ENCODE results near the gene MYH16. TPM values are rescaled to one million over a fixed set of nuclear protein-coding genes. Genes with fewer than 3 reads are reported as not detected.
"Not testable (repeated sequence)": the region's sequence is repeated elsewhere in the genome, so short reads cannot be mapped to it uniquely, and the experiment has no call there.

The MYH16 gene
- total RNA-seq, 1 donor from 2014 or later, result not detected

DNA sequence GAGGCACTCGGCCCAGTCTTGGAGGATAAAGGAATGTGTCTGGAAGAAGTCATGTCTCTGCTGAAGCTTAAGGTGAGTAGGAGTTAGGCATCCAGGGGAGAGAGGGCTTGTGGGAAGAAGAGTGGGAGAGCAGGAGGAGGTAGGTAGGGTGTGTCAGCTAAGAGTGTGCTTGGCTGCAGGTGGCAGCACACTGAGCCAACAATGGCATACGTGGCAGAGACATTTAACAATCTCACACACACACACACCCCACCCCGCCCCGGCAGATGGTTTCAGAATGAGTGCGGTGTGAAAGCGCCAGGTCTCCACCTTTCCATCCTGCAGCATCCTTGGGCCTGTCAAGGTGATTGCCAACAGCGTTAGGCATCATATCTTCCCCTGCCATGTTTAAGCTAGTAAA lies 41.9 kb downstream of the MYH16 start:
- no peak for DNase-seq
- intact Hi-C loops (cut with micrococcal nuclease), result loop anchor here (5.0 kb wide), 1 partner anchor 272 kb away; no protein-coding TSS in a partner anchor
- Histone ChIP-seq H3K4me3 (no peak overlapping the region), H3K27me3 (ENCODE audit: low read depth) (no peaks in the 10 kb centered on the region), H3K9me3 (replicated peaks) (peaks cover 11% of the 10 kb centered on the region), H3K27ac (replicated peaks) (no peak overlapping the region), H3K36me3 (no peaks in the 10 kb centered on the region), H3K4me1 (peaks cover 7% of the 10 kb centered on the region)
- TF ChIP-seq, protein P1, sequence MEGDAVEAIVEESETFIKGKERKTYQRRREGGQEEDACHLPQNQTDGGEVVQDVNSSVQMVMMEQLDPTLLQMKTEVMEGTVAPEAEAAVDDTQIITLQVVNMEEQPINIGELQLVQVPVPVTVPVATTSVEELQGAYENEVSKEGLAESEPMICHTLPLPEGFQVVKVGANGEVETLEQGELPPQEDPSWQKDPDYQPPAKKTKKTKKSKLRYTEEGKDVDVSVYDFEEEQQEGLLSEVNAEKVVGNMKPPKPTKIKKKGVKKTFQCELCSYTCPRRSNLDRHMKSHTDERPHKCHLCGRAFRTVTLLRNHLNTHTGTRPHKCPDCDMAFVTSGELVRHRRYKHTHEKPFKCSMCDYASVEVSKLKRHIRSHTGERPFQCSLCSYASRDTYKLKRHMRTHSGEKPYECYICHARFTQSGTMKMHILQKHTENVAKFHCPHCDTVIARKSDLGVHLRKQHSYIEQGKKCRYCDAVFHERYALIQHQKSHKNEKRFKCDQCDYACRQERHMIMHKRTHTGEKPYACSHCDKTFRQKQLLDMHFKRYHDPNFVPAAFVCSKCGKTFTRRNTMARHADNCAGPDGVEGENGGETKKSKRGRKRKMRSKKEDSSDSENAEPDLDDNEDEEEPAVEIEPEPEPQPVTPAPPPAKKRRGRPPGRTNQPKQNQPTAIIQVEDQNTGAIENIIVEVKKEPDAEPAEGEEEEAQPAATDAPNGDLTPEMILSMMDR (IDR thresholded peaks at IDR 0.05; ENCODE audit: borderline replicate concordance), result no peak

DNA sequence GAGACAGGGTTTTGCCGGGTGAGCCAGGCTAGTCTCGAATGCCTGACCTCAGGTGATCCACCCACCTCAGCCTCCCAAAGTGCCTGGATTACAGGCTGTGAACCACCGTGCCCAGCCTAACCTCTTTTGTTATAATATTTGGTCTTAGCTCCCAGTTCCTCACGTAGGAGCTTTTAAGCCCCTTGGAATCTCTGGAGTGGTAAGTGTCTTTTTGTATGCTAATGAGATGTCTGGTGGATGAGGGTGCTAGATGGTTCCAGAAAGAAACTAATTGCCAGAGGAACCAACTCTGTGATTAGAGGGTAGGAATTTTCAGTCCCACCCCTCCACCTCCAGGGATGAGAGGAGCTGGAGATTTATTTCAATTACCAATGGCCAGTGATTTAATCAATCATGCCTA lies 47.7 kb downstream of the MYH16 start:
- Histone ChIP-seq H3K4me1 (peaks cover 29% of the 10 kb centered on the region), H3K27ac (replicated peaks) (no peak overlapping the region), H3K27me3 (ENCODE audit: low read depth) (no peaks in the 10 kb centered on the region), H3K4me3 (no peak overlapping the region), H3K36me3 (no peaks in the 10 kb centered on the region), H3K9me3 (replicated peaks) (no peaks in the 10 kb centered on the region)
- intact Hi-C loops (cut with micrococcal nuclease), result no loop called here
- TF ChIP-seq, protein P1 (IDR thresholded peaks at IDR 0.05; ENCODE audit: borderline replicate concordance), result no peak
- DNase-seq, result no peak

GRCh38 chr7:99322659-99323058 lies 50.0 kb downstream of the MYH16 start:
- H3K4me3 ChIP-seq; H3K27ac ChIP-seq (replicated peaks); DNase-seq; H3K27me3 ChIP-seq (ENCODE audit: low read depth); intact Hi-C loops (cut with micrococcal nuclease); H3K36me3 ChIP-seq; H3K9me3 ChIP-seq (replicated peaks): not testable (repeated sequence)
- H3K4me1 ChIP-seq, result peaks cover 52% of the 10 kb centered on the region

DNA sequence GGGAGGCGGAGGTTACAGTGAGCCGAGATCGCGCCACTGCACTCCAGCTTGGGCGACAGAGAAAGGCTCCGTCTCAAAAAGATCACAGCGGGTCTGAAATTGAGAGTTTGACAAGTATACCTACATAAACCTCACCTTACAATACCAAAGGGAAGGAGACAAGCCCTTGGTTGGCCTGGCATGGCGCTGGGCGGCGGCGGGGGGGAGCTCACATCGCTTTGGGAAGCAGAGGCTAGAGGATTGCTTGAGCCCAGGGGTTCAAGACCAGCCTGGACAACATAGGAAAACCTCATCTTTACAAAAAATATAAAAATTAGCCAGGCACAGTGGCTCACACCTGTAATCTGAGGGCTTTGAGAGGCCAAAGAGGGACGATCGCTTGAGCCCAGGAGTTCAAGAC lies 51.9 kb downstream of the MYH16 start:
- Histone ChIP-seq H3K36me3 (no peaks in the 10 kb centered on the region), H3K4me1 (peaks cover 71% of the 10 kb centered on the region), H3K4me3 (peak overlapping the region; percentile 100), H3K9me3 (replicated peaks) (no peaks in the 10 kb centered on the region), H3K27ac (replicated peaks) (no peak overlapping the region), H3K27me3 (ENCODE audit: low read depth) (no peaks in the 10 kb centered on the region)
- intact Hi-C loops (cut with micrococcal nuclease), result no loop called here
- TF ChIP-seq, protein P1 (IDR thresholded peaks at IDR 0.05; ENCODE audit: borderline replicate concordance), result no peak
- DNase-seq, result no peak

DNA sequence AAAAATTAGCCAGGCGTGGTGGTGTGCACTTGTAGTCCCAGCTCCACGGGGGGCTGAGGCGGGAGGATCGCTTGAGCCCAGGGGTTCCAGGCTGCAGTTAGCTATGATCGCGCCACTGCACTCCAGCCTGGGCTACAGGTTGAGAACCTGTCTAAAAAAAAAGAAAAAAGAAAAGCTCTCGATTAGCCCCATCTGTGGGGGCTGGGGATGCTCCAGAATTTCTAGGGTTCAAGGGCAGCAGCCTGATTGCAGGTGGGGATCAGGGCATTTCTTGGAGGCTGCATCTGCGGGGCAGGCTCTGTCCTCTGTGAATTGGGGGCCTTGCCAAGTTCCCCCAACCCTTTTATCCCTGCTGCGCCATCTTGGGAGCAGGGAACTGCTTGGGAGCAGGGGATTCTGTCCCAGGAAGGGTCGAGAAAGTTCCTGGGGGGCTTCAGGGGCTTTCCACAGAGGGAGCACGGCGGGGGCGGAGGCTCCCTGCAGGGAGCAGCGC lies 52.4 kb downstream of the MYH16 start:
- TF ChIP-seq, protein P1 (IDR thresholded peaks at IDR 0.05; ENCODE audit: borderline replicate concordance), result no peak
- intact Hi-C loops (cut with micrococcal nuclease), result no loop called here
- Histone ChIP-seq H3K9me3 (replicated peaks) (no peaks in the 10 kb centered on the region), H3K27ac (replicated peaks) (peak overlapping the region; percentile 97), H3K4me3 (peak overlapping the region; percentile 100), H3K27me3 (ENCODE audit: low read depth) (no peaks in the 10 kb centered on the region), H3K36me3 (no peaks in the 10 kb centered on the region), H3K4me1 (peaks cover 75% of the 10 kb centered on the region)
- DNase-seq, result no peak

- Histone ChIP-seq H3K27ac (replicated peaks) (peak within 1 kb of the TSS; percentile 97), H3K4me3 (peak within 1 kb of the TSS; percentile 100), H3K9me3 (replicated peaks) (no peaks in the 10 kb centered on the region), H3K27me3 (ENCODE audit: low read depth) (no peaks in the 10 kb centered on the region), H3K36me3 (no peaks in the 10 kb centered on the region), H3K4me1 (peaks cover 77% of the 10 kb centered on the region)
- intact Hi-C loops (cut with micrococcal nuclease), result no loop called here
- peak; percentile 90 for DNase-seq
- TF ChIP-seq, protein P1 (IDR thresholded peaks at IDR 0.05; ENCODE audit: borderline replicate concordance), result peak; percentile 35
Observed at GRCh38 chr7:99325592-99326407, 53.2 kb downstream of the MYH16 start, which contains the start of gene ARPC1A. Gene ARPC1A (plus strand): TSS chr7:99325898. CDS start chr7:99333354, 7,456 bp downstream.
